LNCaP clone FGC (cell line): ENCODE data around the gene ICAM4.
"Not testable (repeated sequence)": the region's sequence is repeated elsewhere in the genome, so short reads cannot be mapped to it uniquely, and the experiment has no call there.

Experiments used
- DNase-seq: peaks from one replicate; pipeline ENCODE4 v3.0.0-alpha.2; 2011; ENCODE audit warnings: low read depth
- H3K4me3 ChIP-seq: 2 replicates; pipeline ENCODE4 v1.5.1; 2011; ENCODE audit warnings: mild to moderate bottlenecking, low read depth, low read length, control low read depth
- CTCF ChIP-seq: IDR thresholded peaks from 2 replicates; pipeline ENCODE4 v1.5.1; 2012; ENCODE audit warnings: mild to moderate bottlenecking; ENCODE audit not compliant: control insufficient read depth, insufficient read depth; ENCODE audit errors: extremely low read depth

The ICAM4 gene

GRCh38 chr19:10286803-10287737 is at the start of gene ICAM4:
TSS of gene ICAM4 (plus strand) at chr19:10286955. CDS start at chr19:10287013, 58 bp downstream.
- no peak for DNase-seq
- no peak within 1 kb of the TSS for H3K4me3 ChIP-seq
- TF ChIP-seq CTCF = no peak

GRCh38 chr19:10237702-10238101 is 49.1 kb upstream of the ICAM4 start:
- H3K4me3 ChIP-seq = no peak overlapping the region
- no peak for DNase-seq

GRCh38 chr19:10238172-10238783 is 48.5 kb upstream of the ICAM4 start:
- TF ChIP-seq CTCF = no peak
- peak; percentile 54 for DNase-seq

More at GRCh38 chr19:10237702-10238101, 49.1 kb upstream of the ICAM4 start:
- no peak for TF ChIP-seq CTCF

GRCh38 chr19:10241826-10242449 is 44.8 kb upstream of the ICAM4 start:
- DNase-seq, H3K4me3 ChIP-seq: not testable (repeated sequence)

More at GRCh38 chr19:10238172-10238783, 48.5 kb upstream of the ICAM4 start:
- H3K4me3 ChIP-seq = no peak overlapping the region

GRCh38 chr19:10243606-10244005 is 43.1 kb upstream of the ICAM4 start:
- no peak overlapping the region for H3K4me3 ChIP-seq
- no peak for DNase-seq
- TF ChIP-seq CTCF = no peak

- H3K4me3 ChIP-seq = no peak overlapping the region
- DNase-seq = no peak
- TF ChIP-seq CTCF = no peak
Measured at GRCh38 chr19:10245189-10245939, 41.4 kb upstream of the ICAM4 start.
